ELF-1 (cell line): ENCODE data around the gene HHEX.
"Not testable (repeated sequence)": the region's sequence is repeated elsewhere in the genome, so short reads cannot be mapped to it uniquely, and the experiment has no call there.

Experiments
- DNase-seq: peaks from one replicate; pipeline ENCODE4 v3.0.0-alpha.2; 2016; ENCODE audit warnings: low read depth, low spot score

HHEX gene

GRCh38 chr10:92734301-92734700 lies 44.5 kb downstream of the HHEX start:
- DNase-seq, result no peak

GRCh38 chr10:92735938-92736337 lies 46.2 kb downstream of the HHEX start:
- DNase-seq, result no peak

- no peak for DNase-seq
These were observed 47.7 kb downstream of the HHEX start for GRCh38 chr10:92737484-92737883.

- DNase-seq, result no peak
These were observed 51.0 kb downstream of the HHEX start for GRCh38 chr10:92740762-92741161.

GRCh38 chr10:92741741-92742140 lies 52.0 kb downstream of the HHEX start:
- not testable (repeated sequence) for DNase-seq

- no peak for DNase-seq
These were observed 52.8 kb downstream of the HHEX start for GRCh38 chr10:92742331-92743228.
